Measurements from ENCODE around the gene SMIM1. TPM values are rescaled to one million over a fixed set of nuclear protein-coding genes. Genes with fewer than 3 reads are reported as not detected.
A peak's percentile ranks its signal among the peaks of the same experiment; 100 is the strongest.

Gene SMIM1
- polyA plus RNA-seq, 3 donors, result 1.1 to 2.7 (median 1.4) TPM

DNA sequence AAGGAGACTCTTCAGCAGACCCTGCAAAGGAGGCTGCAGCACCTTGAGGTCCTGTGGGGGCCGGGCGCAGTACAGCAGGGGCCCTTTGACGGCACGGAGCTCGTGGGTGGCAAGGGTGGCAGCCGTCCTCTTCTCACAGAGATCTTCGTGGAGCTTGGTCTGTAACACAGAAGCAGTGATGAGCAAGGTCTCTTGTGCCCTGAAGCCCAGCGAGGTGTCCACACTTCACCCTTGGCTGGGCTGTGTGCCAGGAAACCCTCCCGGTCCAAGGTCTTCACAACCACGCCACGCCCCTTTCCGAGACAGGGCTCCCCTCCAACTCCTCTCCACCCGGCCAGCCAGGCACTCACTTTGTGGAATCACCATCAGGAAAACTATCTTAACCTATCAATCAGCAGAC is 12.5 kb downstream of the SMIM1 start:
- peaks cover 78 to 93% of the 10 kb centered on the region in 2 donors for H3K36me3 ChIP-seq (replicated peaks in 1 of 2; ENCODE audit: control insufficient read depth in 1 of 2, insufficient read depth in 2 of 2, low read length in 2 of 2)
- Mint-ChIP-seq H3K36me3 (peaks cover 74 to 90% of the 10 kb centered on the region in 2 donors), H3K27me3 (ENCODE audit: low read depth in 3 of 3) (peaks cover 0 to 1% (median 0%) of the 10 kb centered on the region in 3 donors)

GRCh38 chr1:3785456-3786157 is 13.1 kb downstream of the SMIM1 start:
- Histone ChIP-seq H3K9me3 (replicated peaks in 1 of 2; ENCODE audit: control insufficient read depth in 1 of 2, insufficient read depth in 1 of 2, low read length in 2 of 2) (no peaks in the 10 kb centered on the region), H3K79me2 (ENCODE audit: insufficient read depth, low read length) (peaks cover 34% of the 10 kb centered on the region), H3K4me2 (replicated peaks; ENCODE audit: extremely low read depth, low read length, poor library complexity, severe bottlenecking) (no peak overlapping the region), H3K27me3 (ENCODE audit: control insufficient read depth in 2 of 2, insufficient read depth in 2 of 2, low read length in 2 of 2) (no peaks in the 10 kb centered on the region), H3K27ac (ENCODE audit: low read depth in 1 of 2, low read length in 2 of 2) (no peak overlapping the region), H3K4me3 (replicated peaks in 1 of 3; ENCODE audit: low read depth in 2 of 3, low read length in 3 of 3) (no peak overlapping the region), H3K36me3 (replicated peaks in 1 of 2; ENCODE audit: control insufficient read depth in 1 of 2, insufficient read depth in 2 of 2, low read length in 2 of 2) (peaks cover 77 to 93% of the 10 kb centered on the region in 2 donors), H3K9ac (ENCODE audit: insufficient read depth, low read length, poor library complexity, severe bottlenecking) (no peak overlapping the region), H4K20me1 (ENCODE audit: insufficient read depth, low read length) (peaks cover 48% of the 10 kb centered on the region), H3K4me1 (ENCODE audit: control insufficient read depth in 1 of 2, insufficient read depth in 2 of 2, low read length in 2 of 2) (no peaks in the 10 kb centered on the region), H2AFZ (ENCODE audit: insufficient read depth, low read depth, low read length, poor library complexity, severe bottlenecking) (no peak overlapping the region)
- H3K4me3 Mint-ChIP-seq, result no peak overlapping the region
- H3K9me3 Mint-ChIP-seq, result no peaks in the 10 kb centered on the region
- TF ChIP-seq, protein P1, sequence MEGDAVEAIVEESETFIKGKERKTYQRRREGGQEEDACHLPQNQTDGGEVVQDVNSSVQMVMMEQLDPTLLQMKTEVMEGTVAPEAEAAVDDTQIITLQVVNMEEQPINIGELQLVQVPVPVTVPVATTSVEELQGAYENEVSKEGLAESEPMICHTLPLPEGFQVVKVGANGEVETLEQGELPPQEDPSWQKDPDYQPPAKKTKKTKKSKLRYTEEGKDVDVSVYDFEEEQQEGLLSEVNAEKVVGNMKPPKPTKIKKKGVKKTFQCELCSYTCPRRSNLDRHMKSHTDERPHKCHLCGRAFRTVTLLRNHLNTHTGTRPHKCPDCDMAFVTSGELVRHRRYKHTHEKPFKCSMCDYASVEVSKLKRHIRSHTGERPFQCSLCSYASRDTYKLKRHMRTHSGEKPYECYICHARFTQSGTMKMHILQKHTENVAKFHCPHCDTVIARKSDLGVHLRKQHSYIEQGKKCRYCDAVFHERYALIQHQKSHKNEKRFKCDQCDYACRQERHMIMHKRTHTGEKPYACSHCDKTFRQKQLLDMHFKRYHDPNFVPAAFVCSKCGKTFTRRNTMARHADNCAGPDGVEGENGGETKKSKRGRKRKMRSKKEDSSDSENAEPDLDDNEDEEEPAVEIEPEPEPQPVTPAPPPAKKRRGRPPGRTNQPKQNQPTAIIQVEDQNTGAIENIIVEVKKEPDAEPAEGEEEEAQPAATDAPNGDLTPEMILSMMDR (IDR thresholded peaks at IDR 0.05), result peak; percentile 10
- WGBS (ENCODE audit: insufficient coverage), result 99% methylated on average over 8 of the region's 14 CpGs
- peak overlapping the region in 2 of 7 donors; percentile 63 to 69 for H3K27ac Mint-ChIP-seq
- intact Hi-C loops (cut with micrococcal nuclease), result no loop called here
- H3K36me3 Mint-ChIP-seq, result peaks cover 68 to 88% of the 10 kb centered on the region in 2 donors
- no peak for DNase-seq
- H3K4me1 Mint-ChIP-seq, result peaks cover 14% of the 10 kb centered on the region
- peaks cover 0 to 1% (median 0%) of the 10 kb centered on the region in 3 donors for H3K27me3 Mint-ChIP-seq (ENCODE audit: low read depth in 3 of 3)

More for the DNA sequence above, 12.5 kb downstream of the SMIM1 start:
- Mint-ChIP-seq H3K4me3 (no peak overlapping the region), H3K27ac (peak overlapping the region in 1 of 7 donors; percentile 44), H3K4me1 (peaks cover 14% of the 10 kb centered on the region), H3K9me3 (no peaks in the 10 kb centered on the region)
- no peak overlapping the region for H2AFZ ChIP-seq (ENCODE audit: insufficient read depth, low read depth, low read length, poor library complexity, severe bottlenecking)
- WGBS (ENCODE audit: insufficient coverage), result 92% methylated on average over 13 of the region's 13 CpGs
- no peaks in the 10 kb centered on the region for H3K9me3 ChIP-seq (replicated peaks in 1 of 2; ENCODE audit: control insufficient read depth in 1 of 2, insufficient read depth in 1 of 2, low read length in 2 of 2)
- no peak overlapping the region for H3K9ac ChIP-seq (ENCODE audit: insufficient read depth, low read length, poor library complexity, severe bottlenecking)
- DNase-seq, result no peak
- H4K20me1 ChIP-seq (ENCODE audit: insufficient read depth, low read length), result peaks cover 42% of the 10 kb centered on the region
- peaks cover 28% of the 10 kb centered on the region for H3K79me2 ChIP-seq (ENCODE audit: insufficient read depth, low read length)
- no peaks in the 10 kb centered on the region for H3K27me3 ChIP-seq (ENCODE audit: control insufficient read depth in 2 of 2, insufficient read depth in 2 of 2, low read length in 2 of 2)
- no peak overlapping the region for H3K27ac ChIP-seq (ENCODE audit: low read depth in 1 of 2, low read length in 2 of 2)
- intact Hi-C loops (cut with micrococcal nuclease), result no loop called here
- H3K4me3 ChIP-seq (replicated peaks in 1 of 3; ENCODE audit: low read depth in 2 of 3, low read length in 3 of 3), result no peak overlapping the region
- H3K4me1 ChIP-seq (ENCODE audit: control insufficient read depth in 1 of 2, insufficient read depth in 2 of 2, low read length in 2 of 2), result no peaks in the 10 kb centered on the region
- TF ChIP-seq, protein P1 (IDR thresholded peaks at IDR 0.05), result no peak
- H3K4me2 ChIP-seq (replicated peaks; ENCODE audit: extremely low read depth, low read length, poor library complexity, severe bottlenecking), result no peak overlapping the region
